ENCODE measurements around the gene PRDM16.

DNA sequence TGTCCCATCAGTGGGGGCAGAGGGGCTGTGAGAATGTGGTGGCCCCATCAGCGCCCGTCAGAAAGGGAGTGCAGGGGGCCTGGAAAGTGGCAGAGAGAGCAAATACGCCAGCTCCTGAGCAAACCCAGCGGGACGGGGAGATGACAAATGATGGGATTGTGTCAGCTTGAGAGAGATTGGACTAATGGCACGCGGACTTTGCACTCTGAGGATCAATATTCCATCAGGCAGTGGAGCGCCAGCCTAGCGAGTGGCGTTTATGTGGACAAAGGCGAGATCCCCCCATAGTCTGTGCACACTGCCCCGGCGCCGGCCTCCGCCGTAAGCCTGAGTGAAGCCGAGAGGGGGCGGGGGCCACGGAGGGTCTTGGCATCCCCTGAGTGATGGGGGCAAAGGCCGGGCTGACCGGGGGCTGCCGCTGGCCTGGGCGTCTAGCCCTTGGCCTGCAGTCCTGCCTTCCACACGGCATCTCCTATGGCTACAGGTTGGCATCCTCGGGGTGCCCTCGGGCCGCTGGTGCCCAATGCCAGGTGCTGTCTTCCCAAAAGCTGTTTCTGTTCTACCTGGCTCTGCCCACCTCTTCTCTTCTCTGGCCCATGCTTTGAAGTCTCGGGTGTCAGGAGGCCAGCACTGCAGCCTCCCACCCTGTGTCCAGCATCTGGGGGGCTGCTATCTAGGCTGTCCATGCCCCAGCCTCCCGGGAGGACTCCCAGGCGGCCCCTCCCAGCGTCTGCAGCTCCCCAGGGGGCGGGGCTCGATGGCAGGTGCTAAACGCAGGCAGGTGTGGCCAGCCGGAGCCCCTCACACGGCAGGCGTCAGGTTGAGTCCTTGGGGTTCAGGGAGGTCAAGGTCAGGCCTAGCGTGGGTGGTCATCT is 46.5 kb downstream of the PRDM16 start:
- TF ChIP-seq, protein P1, sequence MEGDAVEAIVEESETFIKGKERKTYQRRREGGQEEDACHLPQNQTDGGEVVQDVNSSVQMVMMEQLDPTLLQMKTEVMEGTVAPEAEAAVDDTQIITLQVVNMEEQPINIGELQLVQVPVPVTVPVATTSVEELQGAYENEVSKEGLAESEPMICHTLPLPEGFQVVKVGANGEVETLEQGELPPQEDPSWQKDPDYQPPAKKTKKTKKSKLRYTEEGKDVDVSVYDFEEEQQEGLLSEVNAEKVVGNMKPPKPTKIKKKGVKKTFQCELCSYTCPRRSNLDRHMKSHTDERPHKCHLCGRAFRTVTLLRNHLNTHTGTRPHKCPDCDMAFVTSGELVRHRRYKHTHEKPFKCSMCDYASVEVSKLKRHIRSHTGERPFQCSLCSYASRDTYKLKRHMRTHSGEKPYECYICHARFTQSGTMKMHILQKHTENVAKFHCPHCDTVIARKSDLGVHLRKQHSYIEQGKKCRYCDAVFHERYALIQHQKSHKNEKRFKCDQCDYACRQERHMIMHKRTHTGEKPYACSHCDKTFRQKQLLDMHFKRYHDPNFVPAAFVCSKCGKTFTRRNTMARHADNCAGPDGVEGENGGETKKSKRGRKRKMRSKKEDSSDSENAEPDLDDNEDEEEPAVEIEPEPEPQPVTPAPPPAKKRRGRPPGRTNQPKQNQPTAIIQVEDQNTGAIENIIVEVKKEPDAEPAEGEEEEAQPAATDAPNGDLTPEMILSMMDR (IDR thresholded peaks at IDR 0.05): no peak
- TF ChIP-seq MAFK (IDR thresholded peaks at IDR 0.05; ENCODE audit: partially characterized antibody) (no peak), CHD4 (IDR thresholded peaks at IDR 0.05; ENCODE audit: borderline replicate concordance) (no peak), POLR2A (IDR thresholded peaks at IDR 0.05; ENCODE audit: low read length) (no peak), CEBPB (IDR thresholded peaks at IDR 0.05) (no peak), RARB (CRISPR knock-in tag; IDR thresholded peaks at IDR 0.05) (no peak), ZNF302 (CRISPR knock-in tag; IDR thresholded peaks at IDR 0.05) (no peak)
- TF ChIP-seq, protein P2, sequence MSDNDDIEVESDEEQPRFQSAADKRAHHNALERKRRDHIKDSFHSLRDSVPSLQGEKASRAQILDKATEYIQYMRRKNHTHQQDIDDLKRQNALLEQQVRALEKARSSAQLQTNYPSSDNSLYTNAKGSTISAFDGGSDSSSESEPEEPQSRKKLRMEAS (IDR thresholded peaks at IDR 0.05): no peak
- TF ChIP-seq, protein P3, sequence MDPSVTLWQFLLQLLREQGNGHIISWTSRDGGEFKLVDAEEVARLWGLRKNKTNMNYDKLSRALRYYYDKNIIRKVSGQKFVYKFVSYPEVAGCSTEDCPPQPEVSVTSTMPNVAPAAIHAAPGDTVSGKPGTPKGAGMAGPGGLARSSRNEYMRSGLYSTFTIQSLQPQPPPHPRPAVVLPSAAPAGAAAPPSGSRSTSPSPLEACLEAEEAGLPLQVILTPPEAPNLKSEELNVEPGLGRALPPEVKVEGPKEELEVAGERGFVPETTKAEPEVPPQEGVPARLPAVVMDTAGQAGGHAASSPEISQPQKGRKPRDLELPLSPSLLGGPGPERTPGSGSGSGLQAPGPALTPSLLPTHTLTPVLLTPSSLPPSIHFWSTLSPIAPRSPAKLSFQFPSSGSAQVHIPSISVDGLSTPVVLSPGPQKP (IDR thresholded peaks at IDR 0.05; ENCODE audit: low read depth, low read length): no peak

Data from A549 (cell line).